PFSK-1 (cell line): Measurements from ENCODE around the gene SUMO3. TPM values are rescaled to one million over a fixed set of nuclear protein-coding genes. Genes with fewer than 3 reads are reported as not detected.
A peak's percentile ranks its signal among the peaks of the same experiment; 100 is the strongest.

Experiments
- FOXP2 ChIP-seq: optimal IDR thresholded peaks from 2 replicates; pipeline ENCODE3; 2011; ENCODE audit warnings: borderline replicate concordance, control low read depth, inconsistent platforms; ENCODE audit not compliant: insufficient read depth; ENCODE audit errors: extremely low read length, extremely low read depth
- POLR2AphosphoS5 ChIP-seq: IDR thresholded peaks from 2 replicates; pipeline ENCODE4 v1.6.1; 2012; ENCODE audit warnings: low read depth, mild to moderate bottlenecking, control low read depth, low read length, moderate library complexity
- REST ChIP-seq, 2 experiments: IDR thresholded peaks; 2 replicates each; pipeline versions ENCODE4 v1.6.1 to v1.8.0; 2011 to 2012; ENCODE audit warnings: low read depth in 2 of 2, low read length in 2 of 2, control low read depth in 1 of 2, inconsistent platforms in 1 of 2, mild to moderate bottlenecking in 1 of 2, moderate library complexity in 1 of 2; ENCODE audit not compliant: insufficient read depth in 1 of 2
- SIN3A ChIP-seq: IDR thresholded peaks from 2 replicates; pipeline ENCODE4 v1.6.1; 2012; ENCODE audit warnings: mild to moderate bottlenecking, low read length, moderate library complexity, borderline replicate concordance; ENCODE audit not compliant: insufficient read depth
- TAF1 ChIP-seq: IDR thresholded peaks from 2 replicates; pipeline ENCODE4 v1.6.1; 2012; ENCODE audit warnings: low read length, control low read depth, borderline replicate concordance; ENCODE audit not compliant: insufficient read depth
- polyA plus RNA-seq: library from polyadenylated mRNA; unstranded; fragments of >200 nt; gene quantifications from one replicate; pipeline ENCODE4 v1.2.1, GENCODE V29; 2012; ENCODE audit warnings: low read depth, missing spikeins; ENCODE audit not compliant: insufficient read length

Gene SUMO3
- polyA plus RNA-seq, result 108 TPM

GRCh38 chr21:44817914-44818639, at the start of gene SUMO3:
Gene SUMO3 (minus strand): TSS chr21:44818062. CDS start chr21:44817968, 94 bp downstream.
- TF ChIP-seq REST (IDR thresholded peaks at IDR 0.05; ENCODE audit: insufficient read depth in 1 of 2, low read depth in 2 of 2, low read length in 2 of 2), result no peak
- TF ChIP-seq TAF1, result peak; percentile 41; the same call in 1 of the 2 replicates
- peak; percentile 75 for TF ChIP-seq FOXP2
- peak; percentile 26; the same call in 1 of the 2 replicates for TF ChIP-seq POLR2AphosphoS5
- TF ChIP-seq SIN3A, result no peak

- TF ChIP-seq SIN3A, result no peak
- no peak for TF ChIP-seq TAF1
- no peak for TF ChIP-seq POLR2AphosphoS5
- no peak for TF ChIP-seq FOXP2
- no peak for TF ChIP-seq REST (IDR thresholded peaks at IDR 0.05; ENCODE audit: insufficient read depth in 1 of 2, low read depth in 2 of 2, low read length in 2 of 2)
Observed at GRCh38 chr21:44867464-44867863, 49.6 kb upstream of the SUMO3 start.

GRCh38 chr21:44866780-44867179, 48.9 kb upstream of the SUMO3 start:
- TF ChIP-seq FOXP2, result no peak
- TF ChIP-seq TAF1, result no peak
- no peak for TF ChIP-seq POLR2AphosphoS5
- TF ChIP-seq REST (IDR thresholded peaks at IDR 0.05; ENCODE audit: insufficient read depth in 1 of 2, low read depth in 2 of 2, low read length in 2 of 2), result no peak
- TF ChIP-seq SIN3A, result no peak

GRCh38 chr21:44865561-44866280, 47.9 kb upstream of the SUMO3 start:
- TF ChIP-seq REST (IDR thresholded peaks at IDR 0.05; ENCODE audit: insufficient read depth in 1 of 2, low read depth in 2 of 2, low read length in 2 of 2) (no peak), SIN3A (no peak), TAF1 (no peak), FOXP2 (no peak), POLR2AphosphoS5 (no peak)
